ENCODE data around the gene RAE1. TPM values are rescaled to one million over a fixed set of nuclear protein-coding genes. Genes with fewer than 3 reads are reported as not detected.

Gene RAE1
- total RNA-seq, 1 donor from 2014 or later = 44.6 TPM

- H3K27me3 Mint-ChIP-seq = peaks cover 7% of the 10 kb centered on the region
- H3K4me1 Mint-ChIP-seq (ENCODE audit: low read depth) = peaks cover 23% of the 10 kb centered on the region
- no peak for TF ChIP-seq CTCF (IDR thresholded peaks at IDR 0.05; ENCODE audit: unreplicated experiment)
- no peaks in the 10 kb centered on the region for H3K9me3 Mint-ChIP-seq (ENCODE audit: low read depth)
- no peak for DNase-seq (ENCODE audit: low spot score, unreplicated experiment)
- peak overlapping the region; percentile 80 for H3K4me3 Mint-ChIP-seq (ENCODE audit: low read depth)
- peaks cover 10% of the 10 kb centered on the region for H3K36me3 Mint-ChIP-seq (ENCODE audit: insufficient read depth)
- H3K27ac Mint-ChIP-seq = peak overlapping the region; percentile 76
Observed at GRCh38 chr20:57392512-57393271, 41.6 kb downstream of the RAE1 start.

DNA sequence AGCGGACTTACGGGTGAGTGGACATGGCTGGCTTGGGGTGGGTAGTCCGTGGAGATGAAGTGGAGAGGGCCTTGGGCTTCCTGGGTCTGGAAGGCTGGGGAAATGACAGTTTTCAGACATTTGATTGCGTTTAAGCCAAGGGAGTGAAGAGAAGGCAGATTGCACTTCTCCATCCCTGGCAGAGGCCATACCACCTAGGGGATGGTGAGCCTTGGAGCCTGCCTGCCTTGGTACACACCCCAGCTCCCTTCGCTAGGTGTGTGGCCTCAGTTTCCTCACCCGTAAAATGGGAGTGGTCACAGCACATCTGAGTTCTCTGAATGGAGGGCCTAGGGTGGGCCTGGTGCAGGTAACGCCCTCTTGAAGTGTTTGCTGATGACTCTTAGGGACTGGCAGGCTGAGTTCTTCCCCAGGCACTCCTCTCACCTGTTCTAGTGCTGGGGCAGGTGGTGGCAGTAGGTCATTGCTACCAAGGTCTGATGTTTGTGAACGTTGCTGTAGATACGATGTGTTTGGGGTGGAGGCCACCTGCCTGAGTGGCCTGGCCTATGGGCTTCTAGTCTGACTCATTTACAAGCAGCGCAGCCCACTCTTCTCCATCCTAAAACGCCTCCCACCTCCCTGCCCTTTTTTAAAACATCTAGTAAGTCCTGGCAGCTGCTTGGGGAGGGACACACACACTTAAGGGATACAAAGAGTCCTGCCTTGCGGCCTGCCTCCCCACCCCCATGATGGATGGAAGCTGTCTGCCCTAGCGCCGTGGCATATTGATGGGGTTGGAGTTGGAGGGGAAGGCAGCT lies 42.5 kb downstream of the RAE1 start:
- Mint-ChIP-seq H3K9me3 (ENCODE audit: low read depth) (no peaks in the 10 kb centered on the region), H3K4me3 (ENCODE audit: low read depth) (peak overlapping the region; percentile 51), H3K27me3 (peaks cover 7% of the 10 kb centered on the region), H3K36me3 (ENCODE audit: insufficient read depth) (peaks cover 12% of the 10 kb centered on the region), H3K27ac (peak overlapping the region; percentile 76), H3K4me1 (ENCODE audit: low read depth) (peaks cover 23% of the 10 kb centered on the region)
- DNase-seq (ENCODE audit: low spot score, unreplicated experiment) = no peak
- TF ChIP-seq CTCF (IDR thresholded peaks at IDR 0.05; ENCODE audit: unreplicated experiment) = no peak

DNA sequence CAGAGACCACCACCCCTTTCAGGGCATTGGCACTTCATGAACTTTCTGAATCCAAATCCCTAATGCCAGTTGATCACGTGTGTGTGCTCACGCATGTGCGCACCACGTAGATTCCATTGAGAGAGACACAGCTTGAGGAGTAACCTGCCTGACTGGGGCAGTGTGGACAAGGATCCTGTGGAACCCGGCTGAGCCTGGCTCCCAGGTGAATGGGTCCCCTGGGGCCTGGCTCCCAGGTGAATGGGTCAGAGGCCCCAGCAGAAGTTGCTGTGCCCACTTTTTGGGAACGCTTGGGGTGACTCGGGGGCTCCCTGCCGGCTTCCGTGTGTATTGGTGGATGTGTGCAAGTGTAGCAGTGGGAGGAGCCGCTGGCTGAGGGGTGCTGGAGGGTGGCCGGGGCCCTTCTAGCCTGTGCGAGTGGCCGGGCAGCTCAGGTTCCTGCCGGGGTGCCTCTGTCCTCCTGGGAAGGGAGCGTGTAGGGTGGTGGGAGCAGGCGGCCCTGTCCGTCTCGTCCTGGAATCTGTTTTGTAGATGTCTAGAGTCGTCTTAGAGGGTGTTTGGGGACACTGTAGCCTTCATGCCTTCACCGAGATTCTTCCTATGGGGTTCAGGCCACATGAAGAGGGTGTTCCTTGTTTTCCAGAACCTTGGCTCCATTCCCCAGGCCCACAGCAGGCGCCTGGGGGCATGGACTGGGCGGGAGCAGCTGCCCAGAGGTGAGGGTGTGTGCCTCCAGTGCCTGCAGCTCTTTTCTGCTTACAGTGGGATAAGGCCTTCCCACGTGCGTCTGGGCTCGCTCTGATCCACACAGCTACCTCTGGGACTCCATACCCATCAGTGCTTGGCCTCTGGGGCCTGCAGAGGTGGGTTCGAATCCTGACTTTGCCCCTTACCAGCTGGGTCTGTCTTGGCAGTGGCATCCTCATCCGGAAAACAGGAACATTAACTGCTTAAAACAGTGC lies 43.3 kb downstream of the RAE1 start:
- Mint-ChIP-seq H3K27ac (no peak overlapping the region), H3K9me3 (ENCODE audit: low read depth) (no peaks in the 10 kb centered on the region)

GRCh38 chr20:57395111-57395966 lies 44.3 kb downstream of the RAE1 start:
- no peak for DNase-seq (ENCODE audit: low spot score, unreplicated experiment)
- no peak overlapping the region for H3K27ac Mint-ChIP-seq
- H3K4me1 Mint-ChIP-seq (ENCODE audit: low read depth) = peaks cover 22% of the 10 kb centered on the region
- TF ChIP-seq CTCF (IDR thresholded peaks at IDR 0.05; ENCODE audit: unreplicated experiment) = no peak
- peaks cover 5% of the 10 kb centered on the region for H3K27me3 Mint-ChIP-seq
- H3K9me3 Mint-ChIP-seq (ENCODE audit: low read depth) = no peaks in the 10 kb centered on the region
- peaks cover 16% of the 10 kb centered on the region for H3K36me3 Mint-ChIP-seq (ENCODE audit: insufficient read depth)
- no peak overlapping the region for H3K4me3 Mint-ChIP-seq (ENCODE audit: low read depth)

More for the DNA sequence above, 43.3 kb downstream of the RAE1 start:
- peaks cover 16% of the 10 kb centered on the region for H3K36me3 Mint-ChIP-seq (ENCODE audit: insufficient read depth)
- H3K4me1 Mint-ChIP-seq (ENCODE audit: low read depth) = peaks cover 25% of the 10 kb centered on the region
- no peak for DNase-seq (ENCODE audit: low spot score, unreplicated experiment)
- peak overlapping the region; percentile 19 for H3K4me3 Mint-ChIP-seq (ENCODE audit: low read depth)
- TF ChIP-seq CTCF (IDR thresholded peaks at IDR 0.05; ENCODE audit: unreplicated experiment) = no peak
- H3K27me3 Mint-ChIP-seq = peaks cover 7% of the 10 kb centered on the region

Data from progenitor cell of endocrine pancreas (in vitro differentiated cells).